HCT116 (cell line): ENCODE measurements around the gene KHDRBS2.

Source experiments
- POLR2A ChIP-seq: IDR thresholded peaks from 2 replicates; pipeline ENCODE4 v1.7.0; 2011; ENCODE audit warnings: borderline replicate concordance; ENCODE audit not compliant: insufficient read depth, insufficient read length; ENCODE audit errors: extremely low read depth
- POLR2AphosphoS5 ChIP-seq: IDR thresholded peaks from 2 replicates; pipeline ENCODE4 v1.6.1; 2011; ENCODE audit warnings: mild to moderate bottlenecking, low read depth, low read length, moderate library complexity
- RAD21 ChIP-seq: IDR thresholded peaks from 2 replicates; pipeline ENCODE4 v1.6.1; 2012; ENCODE audit warnings: low read depth, mild to moderate bottlenecking
- SIN3A ChIP-seq: IDR thresholded peaks from 2 replicates; pipeline ENCODE4 v1.6.1; 2012; ENCODE audit warnings: low read depth
- SRF ChIP-seq: IDR thresholded peaks from 2 replicates; pipeline ENCODE4 v1.6.1; 2012; ENCODE audit warnings: low read depth
- TF ChIP-seq, protein P1 (sequence below), 3 experiments: fragments of 200-600 bp in 1 of 3; sonication (generic) in 1 of 3; IDR thresholded peaks in 2 of 3; conservative IDR thresholded peaks in 1 of 3; 2 replicates each; pipeline ENCODE4 v1.5.1; 2012 to 2017; ENCODE audit warnings: low read depth in 2 of 3, low read length in 2 of 3, antibody characterized with exemption in 1 of 3, borderline replicate concordance in 1 of 3, control low read depth in 1 of 3, mild to moderate bottlenecking in 1 of 3, mixed read lengths in 1 of 3, mixed run types in 1 of 3, moderate library complexity in 1 of 3; ENCODE audit not compliant: insufficient read depth in 1 of 3

DNA sequence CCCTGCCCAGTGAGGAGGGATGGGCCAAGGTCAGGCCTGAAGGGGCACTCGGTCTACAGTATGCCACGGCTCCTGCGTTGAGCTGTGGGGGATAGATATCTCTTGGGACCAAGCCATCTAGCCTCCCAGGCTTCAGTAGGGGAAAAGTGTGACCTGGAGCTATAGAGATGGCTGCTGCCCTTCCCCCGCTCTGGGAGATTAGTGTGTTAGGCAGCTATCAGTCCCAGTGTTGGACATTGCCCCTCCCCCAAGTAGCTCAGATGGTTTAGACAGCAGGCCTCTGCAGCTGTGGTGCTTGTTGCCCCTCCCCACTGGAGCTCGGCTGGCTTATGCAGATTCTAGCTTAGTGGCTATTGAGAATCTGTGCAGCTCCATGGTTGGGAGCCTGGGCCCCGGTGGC is 56.8 kb downstream of the KHDRBS2 start:
- TF ChIP-seq, protein P1, sequence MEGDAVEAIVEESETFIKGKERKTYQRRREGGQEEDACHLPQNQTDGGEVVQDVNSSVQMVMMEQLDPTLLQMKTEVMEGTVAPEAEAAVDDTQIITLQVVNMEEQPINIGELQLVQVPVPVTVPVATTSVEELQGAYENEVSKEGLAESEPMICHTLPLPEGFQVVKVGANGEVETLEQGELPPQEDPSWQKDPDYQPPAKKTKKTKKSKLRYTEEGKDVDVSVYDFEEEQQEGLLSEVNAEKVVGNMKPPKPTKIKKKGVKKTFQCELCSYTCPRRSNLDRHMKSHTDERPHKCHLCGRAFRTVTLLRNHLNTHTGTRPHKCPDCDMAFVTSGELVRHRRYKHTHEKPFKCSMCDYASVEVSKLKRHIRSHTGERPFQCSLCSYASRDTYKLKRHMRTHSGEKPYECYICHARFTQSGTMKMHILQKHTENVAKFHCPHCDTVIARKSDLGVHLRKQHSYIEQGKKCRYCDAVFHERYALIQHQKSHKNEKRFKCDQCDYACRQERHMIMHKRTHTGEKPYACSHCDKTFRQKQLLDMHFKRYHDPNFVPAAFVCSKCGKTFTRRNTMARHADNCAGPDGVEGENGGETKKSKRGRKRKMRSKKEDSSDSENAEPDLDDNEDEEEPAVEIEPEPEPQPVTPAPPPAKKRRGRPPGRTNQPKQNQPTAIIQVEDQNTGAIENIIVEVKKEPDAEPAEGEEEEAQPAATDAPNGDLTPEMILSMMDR (IDR thresholded peaks at IDR 0.05 in 2 of 3, conservative IDR thresholded peaks at IDR 0.05 in 1 of 3; ENCODE audit: borderline replicate concordance in 1 of 3, insufficient read depth in 1 of 3, low read depth in 2 of 3, low read length in 2 of 3) = no peak
- TF ChIP-seq POLR2AphosphoS5 (no peak), SIN3A (no peak), RAD21 (no peak), POLR2A (no peak), SRF (no peak)
